Measurements from ENCODE around the gene EML4.

The EML4 gene

GRCh38 chr2:42297322-42297936 is 128.3 kb downstream of the EML4 start:
- no peak for DNase-seq (ENCODE audit: extremely low spot score)
- TF ChIP-seq CTCF (IDR thresholded peaks at IDR 0.05; ENCODE audit: control extremely low read depth, extremely low read depth, low read depth, missing control alignments): no peak
- ChIA-PET POLR2A (no interaction called here), CTCF (interaction anchor here (1.6 to 2.2 kb wide), 2 partner anchors 11 to 29 kb away, joined by 4 to 5 read pairs; no protein-coding TSS in a partner anchor)

- CTCF ChIA-PET: interaction anchor here (1.3 to 2.2 kb wide), 2 partner anchors 10 to 202 kb away, joined by 3 to 5 read pairs; no protein-coding TSS in a partner anchor
- POLR2A ChIA-PET: no interaction called here
- TF ChIP-seq CTCF (IDR thresholded peaks at IDR 0.05; ENCODE audit: control extremely low read depth, extremely low read depth, low read depth, missing control alignments): no peak
- DNase-seq (ENCODE audit: extremely low spot score): no peak
These were observed 129.0 kb downstream of the EML4 start for GRCh38 chr2:42298132-42298531.

GRCh38 chr2:42298996-42299754 is 130.0 kb downstream of the EML4 start:
- TF ChIP-seq CTCF (IDR thresholded peaks at IDR 0.05; ENCODE audit: control extremely low read depth, extremely low read depth, low read depth, missing control alignments): no peak
- ChIA-PET POLR2A (no interaction called here), CTCF (interaction anchor here (1.3 to 2.2 kb wide), 2 partner anchors 9 to 203 kb away, joined by 3 to 5 read pairs; no protein-coding TSS in a partner anchor)
- no peak for DNase-seq (ENCODE audit: extremely low spot score)

- CTCF ChIA-PET: interaction anchor here (0.6 kb wide), 1 partner anchor 10 kb away, joined by 3 read pairs; no protein-coding TSS in a partner anchor
- no peak for TF ChIP-seq CTCF (IDR thresholded peaks at IDR 0.05; ENCODE audit: control extremely low read depth, extremely low read depth, low read depth, missing control alignments)
- no peak for DNase-seq (ENCODE audit: extremely low spot score)
- POLR2A ChIA-PET: no interaction called here
These were observed 131.4 kb downstream of the EML4 start for GRCh38 chr2:42300527-42300926.

- ChIA-PET POLR2A (no interaction called here), CTCF (interaction anchor here (0.7 to 1.6 kb wide), 2 partner anchors 9 to 450 kb away, joined by 3 read pairs; no protein-coding TSS in a partner anchor)
- DNase-seq (ENCODE audit: extremely low spot score): no peak
- TF ChIP-seq CTCF (IDR thresholded peaks at IDR 0.05; ENCODE audit: control extremely low read depth, extremely low read depth, low read depth, missing control alignments): no peak
These were observed 134.1 kb downstream of the EML4 start for GRCh38 chr2:42303252-42303651.

GRCh38 chr2:42304059-42304713 is 135.0 kb downstream of the EML4 start:
- ChIA-PET POLR2A (no interaction called here), CTCF (interaction anchor here (1.6 kb wide), 1 partner anchor 8 kb away, joined by 3 read pairs; no protein-coding TSS in a partner anchor)

More at GRCh38 chr2:42304059-42304713, 135.0 kb downstream of the EML4 start:
- DNase-seq (ENCODE audit: extremely low spot score): no peak
- TF ChIP-seq CTCF (IDR thresholded peaks at IDR 0.05; ENCODE audit: control extremely low read depth, extremely low read depth, low read depth, missing control alignments): no peak

Measured in GM10248 (cell line).